NOMO-1 treated with DMSO at 0.1 percent for 48 hours (cell line): ENCODE data around the gene ARHGEF26.

Experiments
- DNase-seq: peaks from one replicate; lab custom pipeline; 2025; ENCODE audit not compliant: unreplicated experiment; lab: John Stamatoyannopoulos, UW

Gene ARHGEF26

DNA sequence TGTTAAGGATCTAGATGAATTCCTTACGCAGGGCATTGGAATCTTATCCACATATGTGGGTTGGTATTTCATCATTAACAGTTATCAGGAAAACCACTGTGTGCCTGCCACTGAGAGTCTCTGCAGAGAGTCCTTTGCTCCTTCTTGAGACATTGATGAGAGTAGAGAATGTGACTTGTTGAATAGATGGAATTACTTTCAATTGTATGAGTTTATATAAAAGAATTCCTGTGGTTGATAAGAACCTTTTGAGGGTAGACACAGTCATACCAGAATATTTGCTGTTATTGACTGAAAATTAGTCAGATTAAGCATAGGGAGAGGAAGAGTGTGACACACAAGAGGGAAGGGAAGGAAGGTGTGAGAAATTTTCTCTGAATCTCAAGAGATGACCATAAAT is 30.8 kb downstream of the ARHGEF26 start:
- DNase-seq, result no peak

DNA sequence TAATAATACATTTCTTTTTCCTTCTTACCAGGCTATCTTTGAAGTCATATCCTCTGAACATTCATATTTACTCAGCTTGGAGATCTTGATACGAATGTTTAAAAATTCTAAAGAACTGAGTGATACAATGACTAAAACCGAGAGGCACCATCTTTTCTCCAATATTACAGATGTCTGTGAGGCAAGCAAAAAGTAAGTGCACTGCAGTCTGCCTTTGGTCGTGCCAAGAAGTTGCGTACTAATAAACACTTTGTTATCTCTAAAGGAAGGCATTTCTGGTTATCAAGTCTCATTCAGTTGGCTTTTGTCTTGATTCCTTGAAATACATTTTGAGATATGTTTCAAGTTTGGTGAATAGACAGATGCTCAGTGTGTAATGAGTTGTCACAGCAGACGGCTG is 31.6 kb downstream of the ARHGEF26 start:
- no peak for DNase-seq

DNA sequence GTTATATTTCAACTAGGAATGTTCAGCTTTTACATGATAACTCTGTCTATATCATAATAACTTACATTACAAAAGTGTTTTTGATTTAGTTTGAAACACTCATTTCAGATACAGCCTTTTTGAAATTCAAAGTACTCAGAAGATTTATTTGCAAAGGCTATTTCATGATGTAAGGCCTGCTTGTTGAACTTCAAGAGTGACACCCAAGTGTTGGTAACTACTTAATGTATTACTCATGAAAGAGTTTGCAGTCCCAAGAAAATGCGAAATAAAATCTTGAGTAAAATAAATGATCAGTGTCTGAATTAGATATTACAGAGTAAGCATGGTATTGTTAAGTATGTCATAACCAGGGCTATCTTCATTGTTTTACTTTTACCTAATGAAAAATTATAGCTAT is 35.3 kb downstream of the ARHGEF26 start:
- no peak for DNase-seq

DNA sequence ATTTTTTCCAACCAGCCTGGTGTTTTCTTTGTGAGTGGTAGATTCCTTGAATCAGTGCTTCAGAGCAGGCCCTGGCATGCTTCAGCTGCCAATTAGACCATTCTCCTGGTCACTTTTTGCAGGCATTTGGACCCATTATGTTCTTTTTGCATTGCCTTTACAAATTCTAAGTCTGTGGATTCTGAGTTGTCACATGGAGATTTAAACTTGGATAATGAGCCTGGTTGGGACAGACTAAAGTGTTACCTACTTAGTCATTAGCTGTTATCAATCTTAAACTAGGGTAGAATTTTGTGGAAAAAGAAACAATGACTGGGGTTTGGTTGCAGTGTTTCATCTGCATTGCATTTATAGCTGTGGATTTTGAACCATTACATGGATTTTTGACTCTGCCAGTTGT is 40.6 kb downstream of the ARHGEF26 start:
- no peak for DNase-seq

DNA sequence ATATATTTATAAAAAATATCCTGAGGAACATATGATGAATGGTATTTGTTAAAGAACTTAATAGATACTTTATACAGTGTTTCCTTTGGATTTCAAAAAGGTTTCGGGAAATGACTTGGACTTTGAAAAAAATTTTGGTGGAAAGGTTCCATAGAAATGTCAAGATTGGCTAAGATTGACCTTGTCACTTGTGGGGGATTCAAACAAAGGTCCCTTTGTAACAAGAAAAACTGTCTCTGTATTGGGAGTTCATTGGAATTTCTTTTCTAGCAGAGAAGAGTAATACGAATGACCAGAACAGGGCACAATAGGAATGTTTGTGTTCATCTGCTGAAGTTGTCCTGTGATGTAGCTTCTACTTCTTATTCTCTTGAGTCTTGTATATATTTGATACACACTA is 43.2 kb downstream of the ARHGEF26 start:
- no peak for DNase-seq

DNA sequence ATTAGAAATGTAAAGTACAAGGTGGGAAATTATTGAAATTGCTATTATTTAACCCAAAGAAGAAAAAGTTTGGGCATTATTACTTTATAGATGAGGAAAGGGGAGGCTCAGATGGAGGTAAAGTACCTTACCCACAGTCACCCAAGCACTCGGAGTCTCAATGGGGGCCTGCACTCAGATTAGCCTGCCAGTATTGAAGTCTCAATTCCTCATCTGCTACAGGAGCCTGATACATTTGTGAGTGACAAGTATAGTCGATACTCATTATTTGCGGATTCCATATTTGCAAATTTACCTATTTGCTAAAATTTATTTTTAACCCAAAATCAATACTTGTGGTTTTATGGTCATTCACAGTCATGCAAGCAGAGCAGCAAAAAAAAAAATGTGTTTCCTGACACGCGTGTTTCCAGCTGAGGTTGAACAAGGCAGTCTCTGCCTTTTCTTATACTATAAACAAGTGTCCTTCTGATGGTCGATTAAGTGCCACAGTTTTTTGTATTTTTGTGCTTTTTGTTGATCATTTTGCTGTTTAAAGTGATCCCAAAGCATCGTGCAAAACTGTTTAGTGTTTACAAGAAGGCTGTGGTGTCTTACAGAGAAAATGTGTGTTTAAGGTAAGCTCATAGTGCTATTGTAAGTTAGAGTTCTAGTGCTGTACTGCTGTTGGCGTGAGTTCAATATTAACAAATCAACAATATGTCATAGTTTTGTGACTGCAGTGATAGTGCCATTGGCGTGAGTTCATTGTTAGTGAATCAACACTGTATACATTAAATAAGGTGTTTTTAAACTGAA is 48.0 kb downstream of the ARHGEF26 start:
- DNase-seq, result no peak

DNA sequence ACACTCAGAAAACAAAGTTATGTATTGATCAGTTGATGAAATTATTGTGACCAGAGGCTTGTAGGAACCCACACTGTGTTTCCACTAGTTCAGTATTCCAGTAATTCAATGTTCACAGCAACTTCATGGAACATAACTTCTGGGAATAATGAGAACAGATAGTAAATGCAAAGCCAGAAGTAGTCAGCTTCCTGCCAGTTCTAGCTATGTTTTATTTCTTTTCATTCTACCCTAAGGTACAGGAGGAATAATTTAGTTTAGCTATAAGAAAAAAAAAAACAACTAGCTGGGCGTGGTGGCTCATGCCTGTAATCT is 48.6 kb downstream of the ARHGEF26 start:
- no peak for DNase-seq

DNA sequence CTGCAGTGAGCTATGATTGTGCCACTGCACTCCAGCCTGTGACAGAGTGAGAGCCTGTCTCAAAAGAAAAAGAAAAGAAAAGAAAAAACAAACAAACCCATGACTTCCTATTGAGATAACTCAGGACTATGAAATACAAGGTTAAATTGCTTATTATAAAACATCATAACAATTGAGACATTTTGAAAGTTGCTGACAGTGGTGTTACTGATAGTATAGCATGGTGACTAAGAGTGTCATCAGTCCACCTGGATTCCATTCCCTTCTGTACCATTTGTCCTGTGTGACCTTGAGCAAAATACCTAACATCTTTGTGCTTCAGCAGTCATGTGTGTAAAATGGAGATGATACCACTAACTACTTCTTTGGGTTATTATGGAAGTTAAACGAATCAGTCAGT is 49.1 kb downstream of the ARHGEF26 start:
- no peak for DNase-seq

DNA sequence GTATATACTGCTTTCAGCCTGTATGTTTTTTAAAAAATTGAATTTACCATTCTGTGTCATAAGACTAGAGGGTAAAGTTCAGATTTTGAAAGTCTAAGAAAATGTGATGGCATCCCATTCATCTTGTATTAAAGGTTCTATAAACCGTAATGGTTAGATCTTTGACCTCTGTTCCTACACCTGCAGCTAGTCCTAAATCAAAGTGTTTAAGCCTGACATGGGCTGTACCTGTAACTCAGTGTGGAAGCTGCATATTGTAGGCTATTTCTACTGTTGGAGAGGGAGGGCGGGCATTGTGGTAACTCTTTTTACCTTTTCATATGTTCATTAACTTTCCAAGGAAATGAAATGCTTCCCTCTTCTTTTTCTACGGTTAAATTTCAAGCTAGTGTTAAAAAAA is 53.9 kb downstream of the ARHGEF26 start:
- DNase-seq, result no peak

DNA sequence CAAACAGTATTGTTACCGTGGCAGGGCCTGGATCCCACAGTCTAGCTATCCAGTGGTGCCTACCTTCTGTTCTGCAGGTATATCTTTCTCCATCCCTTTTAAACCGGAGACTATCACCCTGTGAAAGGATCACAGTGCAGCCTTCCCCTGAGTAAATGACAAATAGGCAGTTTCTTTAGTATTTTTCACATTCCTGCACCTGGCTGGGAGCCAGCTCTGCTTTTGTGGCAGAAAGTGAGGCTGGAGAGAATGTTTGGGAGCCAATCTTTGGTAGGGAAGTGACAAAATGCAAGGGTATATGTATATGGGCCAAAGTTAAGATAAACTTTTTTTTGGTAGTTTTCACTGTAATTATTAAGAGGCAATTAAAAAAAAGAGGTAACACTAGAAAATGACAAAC is 54.8 kb downstream of the ARHGEF26 start:
- no peak for DNase-seq

DNA sequence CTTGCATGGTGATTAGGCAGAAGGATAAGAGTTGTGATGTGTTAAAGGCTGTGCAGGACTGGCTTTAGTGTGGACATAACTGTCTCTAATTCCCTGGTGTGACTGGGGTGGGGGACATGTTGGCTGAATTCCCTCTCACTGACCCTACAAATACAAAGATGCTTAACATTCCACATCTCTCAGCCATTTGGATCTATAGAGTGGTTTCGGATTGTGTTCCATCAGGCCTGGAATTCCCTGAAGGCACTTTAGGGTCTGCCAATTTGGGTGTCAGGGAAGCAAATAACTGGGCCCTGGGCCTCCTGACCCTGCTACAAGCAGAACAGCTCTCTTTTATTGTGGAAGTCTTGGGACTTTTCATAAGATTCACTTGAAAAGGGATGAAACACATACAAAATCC is 56.2 kb downstream of the ARHGEF26 start:
- DNase-seq, result no peak

DNA sequence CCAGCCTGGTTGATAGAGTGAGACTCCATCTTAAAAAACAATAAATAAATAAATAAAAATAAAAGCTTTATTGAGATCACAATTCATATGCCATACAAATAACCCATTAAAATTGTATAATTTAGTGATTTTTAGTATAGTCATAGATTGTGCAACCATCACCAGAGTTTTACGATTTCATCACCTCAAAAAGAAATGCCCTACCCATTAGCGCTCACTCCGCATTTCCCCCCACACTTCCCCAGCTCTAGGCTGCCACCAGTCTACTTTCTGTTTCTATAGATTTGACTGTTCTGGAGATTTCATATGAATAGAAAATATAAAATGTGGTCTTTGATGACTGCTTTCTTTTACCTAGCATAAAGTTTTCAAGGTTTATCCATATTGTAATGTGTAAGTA is 57.0 kb downstream of the ARHGEF26 start:
- DNase-seq, result peak; percentile 83

DNA sequence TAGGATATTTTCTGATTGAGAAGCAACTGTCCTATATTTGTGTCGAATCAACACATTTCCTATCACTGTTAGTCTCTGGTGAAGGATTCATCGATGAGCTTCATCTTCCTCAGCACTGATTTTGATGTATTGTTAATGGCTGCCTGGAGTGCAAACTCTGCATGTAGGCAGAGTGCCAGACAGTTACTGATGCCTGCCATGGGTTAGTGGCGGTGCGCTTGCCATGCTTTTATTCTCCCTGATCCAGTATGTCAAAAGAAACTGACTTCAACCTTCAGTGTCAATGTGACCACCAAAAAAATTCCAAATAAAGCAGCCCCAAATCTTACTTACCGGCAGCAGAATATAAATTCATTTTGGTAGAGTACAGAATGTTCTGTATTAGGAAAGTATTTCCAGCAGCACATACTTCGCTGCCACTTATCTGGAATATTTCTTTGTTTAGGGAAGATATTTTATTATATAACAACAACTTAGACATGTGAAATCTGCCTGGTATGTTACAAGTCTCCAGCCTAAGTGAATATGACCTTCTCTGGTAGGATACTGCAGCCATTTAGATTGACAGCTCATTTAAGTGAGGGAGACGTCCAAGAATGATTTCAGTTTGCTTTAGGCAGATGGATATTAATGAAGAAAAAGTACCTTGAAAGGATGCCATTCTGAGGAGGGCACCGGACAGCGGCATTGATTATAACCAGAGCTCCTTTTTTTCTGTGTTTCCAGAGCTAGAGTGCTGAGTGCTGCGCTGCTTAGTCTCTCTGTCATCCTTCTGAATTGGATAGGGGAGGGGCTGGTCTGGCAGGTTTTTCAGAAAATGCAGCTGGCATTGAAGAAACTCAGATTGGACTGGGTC is 59.9 kb downstream of the ARHGEF26 start:
- DNase-seq, result no peak

DNA sequence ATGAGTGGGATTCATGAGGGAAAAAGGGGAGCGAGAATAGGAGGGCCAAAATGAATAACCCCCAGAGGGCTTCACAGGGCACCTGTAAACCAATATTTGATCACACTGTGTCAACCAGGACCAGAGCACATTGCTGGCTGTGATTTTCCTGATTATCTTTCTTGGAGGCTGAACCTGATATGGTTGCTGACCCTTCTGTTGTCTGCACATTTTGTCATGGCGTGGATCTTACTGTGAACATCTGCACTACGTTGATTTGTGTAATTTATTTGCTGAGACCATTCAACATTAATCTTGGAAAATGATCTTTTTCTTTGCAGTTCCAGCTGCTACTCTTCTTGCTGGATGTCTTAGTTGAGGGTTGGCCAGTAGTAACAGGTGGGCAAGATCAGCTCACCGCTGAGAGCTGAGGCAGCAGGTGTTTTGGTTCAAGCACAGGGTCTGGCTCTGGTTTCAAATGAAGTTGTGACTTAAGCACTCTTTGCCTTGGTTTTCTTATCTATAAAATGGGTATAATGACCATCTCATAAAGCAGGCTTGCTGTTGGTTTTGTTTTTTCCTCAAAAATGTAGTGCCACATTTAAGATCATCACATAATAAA is 61.2 kb downstream of the ARHGEF26 start:
- no peak for DNase-seq

DNA sequence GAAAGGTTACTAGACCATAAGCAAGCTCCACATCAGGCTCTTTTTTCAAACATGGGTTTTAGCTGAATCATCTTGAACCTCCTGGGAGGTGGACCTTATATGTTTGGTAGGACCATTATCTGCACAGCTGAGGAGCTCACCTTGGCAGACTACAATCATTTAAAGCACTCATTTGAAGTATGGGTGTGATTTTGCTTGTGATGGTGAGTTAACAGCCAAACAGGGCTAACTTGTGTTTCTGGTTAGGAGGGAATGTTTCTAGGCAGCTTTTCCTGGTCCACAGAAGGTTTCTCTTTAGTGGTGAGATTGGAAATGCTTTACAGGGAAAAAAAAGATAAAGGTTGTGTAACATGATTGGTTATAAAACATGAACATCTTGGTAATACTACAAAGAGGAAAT is 61.8 kb downstream of the ARHGEF26 start:
- no peak for DNase-seq

DNA sequence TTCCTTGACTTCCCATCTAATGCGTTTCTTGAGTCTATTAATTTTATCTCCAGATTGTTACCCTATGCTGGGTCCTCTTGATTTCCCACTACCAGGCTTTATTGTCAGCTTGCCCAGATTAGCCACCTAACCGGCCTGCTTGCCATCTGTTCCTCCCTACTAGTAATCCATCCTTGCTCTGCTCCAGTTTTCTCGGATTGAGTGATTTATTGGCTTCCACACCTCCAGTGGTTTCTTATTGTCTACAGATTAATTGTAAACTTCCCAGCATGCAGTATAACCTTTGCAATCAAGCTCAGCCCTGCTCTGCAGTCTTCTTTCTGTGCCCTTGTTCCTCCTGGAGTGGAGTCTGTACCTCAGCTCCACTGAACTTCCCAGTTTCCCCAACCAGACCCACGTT is 63.4 kb downstream of the ARHGEF26 start:
- no peak for DNase-seq

DNA sequence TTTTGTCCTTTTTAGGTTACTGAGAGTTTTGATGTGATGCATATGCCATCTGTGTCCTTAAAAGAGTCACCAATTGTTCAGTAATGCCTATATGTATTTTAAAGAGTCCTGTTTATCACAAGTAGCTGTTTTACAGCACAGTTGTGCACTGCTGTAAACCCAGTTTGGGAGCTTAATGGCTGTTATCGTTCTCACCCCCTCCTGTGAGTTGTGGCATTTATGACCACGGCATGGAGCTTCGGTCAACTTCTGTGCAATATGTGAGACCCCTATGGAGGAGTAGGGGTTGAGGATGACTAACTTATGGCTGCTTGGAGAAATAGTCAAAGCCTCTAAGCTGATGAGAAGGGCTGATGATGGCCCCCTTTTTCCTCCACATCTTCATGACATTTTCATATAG is 67.2 kb downstream of the ARHGEF26 start:
- DNase-seq, result no peak

DNA sequence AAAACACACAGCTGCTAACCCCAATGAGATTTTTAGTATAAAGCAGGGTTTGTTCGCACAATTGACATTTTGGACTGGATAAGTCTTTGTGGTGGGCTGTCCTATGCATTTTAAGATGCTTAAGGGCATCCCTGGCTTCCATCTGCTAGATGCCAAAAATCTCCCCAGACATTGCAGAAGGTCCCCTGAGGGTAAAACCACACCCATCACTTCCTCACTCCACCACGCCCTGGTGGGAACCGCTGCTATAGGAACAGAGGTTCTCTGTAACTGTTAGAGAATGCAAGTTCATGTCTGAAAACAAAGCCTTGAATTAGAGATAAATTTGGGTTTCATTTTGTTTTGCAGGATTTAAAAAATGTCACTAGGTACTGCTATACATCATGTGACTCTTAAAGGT is 67.7 kb downstream of the ARHGEF26 start:
- DNase-seq, result no peak

DNA sequence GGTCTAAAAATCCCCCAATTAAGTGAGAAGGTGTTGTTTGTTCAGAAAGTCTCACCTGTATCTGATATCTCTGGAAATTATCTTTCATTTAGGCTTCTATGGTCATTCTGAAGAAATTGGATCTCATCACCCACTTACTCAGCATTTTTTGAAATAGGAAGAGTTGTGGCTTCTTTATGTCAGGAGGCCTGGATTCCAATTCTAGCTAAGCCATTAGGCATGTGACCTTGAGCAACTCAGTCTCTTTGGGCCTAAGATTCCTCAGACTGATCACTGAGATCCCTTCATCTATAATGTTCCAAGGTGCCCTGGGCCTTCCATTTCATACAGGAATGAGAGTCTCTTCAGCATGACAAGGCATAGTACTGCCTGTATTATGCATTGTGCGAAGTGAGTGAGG is 70.3 kb downstream of the ARHGEF26 start:
- no peak for DNase-seq

DNA sequence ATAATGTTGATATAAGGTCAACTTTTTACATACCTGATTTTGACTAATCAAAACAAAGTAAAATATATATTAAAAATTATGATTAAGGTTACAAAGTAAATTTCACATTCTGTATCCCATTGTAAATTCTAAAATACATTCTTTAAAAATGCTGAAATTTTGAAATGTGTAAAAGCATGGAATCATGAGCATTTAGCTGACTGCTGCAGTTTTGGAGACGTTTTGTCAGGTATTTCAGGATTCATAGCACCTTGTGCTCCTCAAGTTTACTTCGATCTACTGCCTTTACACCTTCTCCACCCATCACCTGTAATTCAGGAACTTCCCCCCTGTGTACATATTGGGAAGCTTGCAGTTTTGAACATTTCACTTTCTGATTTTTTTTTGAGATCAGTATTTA is 71.0 kb downstream of the ARHGEF26 start:
- no peak for DNase-seq

DNA sequence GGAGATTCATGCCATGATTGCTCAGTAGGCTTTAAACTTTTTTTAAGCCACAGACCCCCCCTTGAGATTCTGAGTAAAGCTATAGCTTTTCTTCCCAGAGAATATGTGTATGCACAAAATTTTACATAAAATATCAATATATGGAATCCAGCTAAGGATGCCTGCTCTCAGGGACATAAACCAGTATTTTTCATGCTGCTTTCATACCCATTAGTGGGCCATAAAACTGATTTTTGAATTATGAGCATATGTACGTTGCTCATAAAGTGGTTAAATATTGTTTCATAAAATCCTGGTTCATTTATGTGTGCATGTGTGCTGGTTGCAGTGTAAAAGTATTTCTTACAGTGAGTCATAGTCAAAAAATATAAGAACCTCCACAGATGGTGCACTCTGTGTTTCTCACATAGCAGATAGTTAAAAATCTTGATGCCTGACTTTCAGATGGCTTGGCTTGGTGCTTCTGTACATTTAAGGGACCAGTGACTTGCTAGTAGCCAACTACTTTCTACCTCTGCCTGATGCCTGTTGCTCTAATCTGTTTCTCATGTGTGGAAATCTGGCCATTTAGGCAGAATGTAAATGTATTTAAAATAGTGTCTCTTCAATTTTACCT is 71.9 kb downstream of the ARHGEF26 start:
- no peak for DNase-seq

DNA sequence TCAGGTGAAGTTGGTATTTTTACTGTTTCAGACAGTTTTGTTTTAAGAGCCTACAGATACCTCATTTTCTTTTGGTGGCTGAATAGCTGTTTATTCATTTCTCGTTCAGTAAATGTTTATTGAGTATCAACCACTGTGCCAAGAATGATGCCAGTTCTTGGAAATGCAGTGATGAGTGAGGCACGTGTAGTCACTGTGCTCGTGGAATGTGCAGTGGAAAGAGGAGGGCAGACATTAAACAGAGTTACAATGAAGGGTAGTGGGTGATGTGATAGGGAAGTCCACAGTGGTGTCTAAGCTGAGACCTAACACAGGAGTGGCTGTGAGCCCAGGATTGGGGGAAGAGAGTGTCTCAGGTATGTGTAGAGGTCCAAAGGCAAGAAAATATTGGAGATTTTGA is 73.7 kb downstream of the ARHGEF26 start:
- DNase-seq, result no peak
